Panc1 (cell line): ENCODE measurements around the gene CELF1. TPM values are rescaled to one million over a fixed set of nuclear protein-coding genes. Genes with fewer than 3 reads are reported as not detected.

Experiments used
- ATAC-seq: fragments of 200-7000 bp; cut with Tn5 transposase; 2 replicates; pipeline ENCODE4 v1.9.1; 2020; ENCODE audit warnings: mild to moderate bottlenecking, moderate library complexity
- BruUV-seq: library from RNA; stranded (reverse); fragments of 400-500 nt; replicated peaks from 2 replicates; lab custom pipeline; 2021; lab: Mats Ljungman, UMichigan
- CTCF ChIA-PET: fragments of 300-600 bp; sonication (Branson Sonifier 250); formaldehyde crosslinking; loops from one replicate; lab custom pipeline; 2022; ENCODE audit warnings: antibody characterized with exemption; lab: Charles Lee
- POLR2A ChIA-PET: fragments of 300-600 bp; sonication (Branson Sonifier 250); formaldehyde crosslinking; loops from one replicate; lab custom pipeline; 2022; ENCODE audit warnings: antibody characterized with exemption; lab: Charles Lee
- DNase-seq: peaks from one replicate; pipeline ENCODE4 v3.0.0-alpha.2; 2010; ENCODE audit warnings: low read depth, low spot score
- H3K27ac ChIP-seq: 2 replicates; pipeline ENCODE4 v1.5.1; 2011; ENCODE audit warnings: mild to moderate bottlenecking, low read length, inconsistent platforms
- H3K27me3 ChIP-seq: fragments of 200-500 bp; sonication (Bioruptor generic); 2 replicates; pipeline ENCODE4 v1.6.0; 2014; ENCODE audit warnings: low read length, inconsistent platforms; ENCODE audit not compliant: control insufficient read depth, insufficient read depth
- H3K36me3 ChIP-seq: fragments of 200-500 bp; sonication (Bioruptor generic); 2 replicates; pipeline ENCODE4 v1.5.1; 2014; ENCODE audit warnings: inconsistent platforms, mild to moderate bottlenecking, low read length, moderate library complexity; ENCODE audit not compliant: control insufficient read depth, insufficient read depth
- H3K4me1 ChIP-seq: 2 replicates; pipeline ENCODE4 v1.5.1; 2011; ENCODE audit warnings: inconsistent platforms, mild to moderate bottlenecking, low read length, moderate library complexity; ENCODE audit not compliant: control insufficient read depth, insufficient read depth
- H3K4me3 ChIP-seq, 2 experiments: 2 replicates each; pipeline ENCODE4 v1.5.1; 2011 to 2012; ENCODE audit warnings: low read depth in 2 of 2, low read length in 2 of 2, mild to moderate bottlenecking in 2 of 2, inconsistent platforms in 1 of 2, moderate library complexity in 1 of 2
- H3K9me3 ChIP-seq: fragments of 200-500 bp; sonication (Bioruptor generic); 2 replicates; pipeline ENCODE4 v1.5.1; 2014; ENCODE audit warnings: low read depth, mild to moderate bottlenecking, inconsistent platforms, low read length, moderate library complexity; ENCODE audit not compliant: control insufficient read depth, insufficient read depth
- CTCF ChIP-seq: fragments of 450-650 bp; IDR thresholded peaks from 2 replicates; pipeline ENCODE4 v1.5.1; 2017; ENCODE audit warnings: mild to moderate bottlenecking
- POLR2AphosphoS5 ChIP-seq: IDR thresholded peaks from 2 replicates; pipeline ENCODE4 v1.6.1; 2012; ENCODE audit warnings: mild to moderate bottlenecking, low read depth, low read length, moderate library complexity
- SIN3A ChIP-seq: IDR thresholded peaks from 2 replicates; pipeline ENCODE4 v1.6.1; 2012; ENCODE audit warnings: low read depth, mild to moderate bottlenecking, low read length, moderate library complexity, borderline replicate concordance; ENCODE audit not compliant: insufficient read depth
- TCF7L2 ChIP-seq: IDR thresholded peaks from 2 replicates; pipeline ENCODE4 v1.6.1; 2011; ENCODE audit warnings: mild to moderate bottlenecking, low read depth, low read length, inconsistent platforms
- in situ Hi-C: cut with HindIII; loops from 2 replicates; pipeline ENCODE4 v1.10.0; 2016; ENCODE audit warnings: low sequenced_read_pairs, low pct_unique_long_range_greater_than_20kb
- intact Hi-C: fragments of 100-400 bp; cut with micrococcal nuclease; formaldehyde crosslinking; loops from one replicate; pipeline ENCODE4 v1.10.0; 2022; ENCODE audit not compliant: unreplicated experiment
- total RNA-seq: library from RNA; stranded (reverse); gene quantifications from one replicate; pipeline ENCODE4 v1.2.1, GENCODE V29; 2021; ENCODE audit not compliant: unreplicated experiment
- TF ChIP-seq, protein P1 (sequence below), 2 experiments: IDR thresholded peaks; 2 replicates each; pipeline ENCODE4 v1.6.1; 2011 to 2012; ENCODE audit warnings: low read depth in 2 of 2, control low read depth in 1 of 2, low read length in 1 of 2, mild to moderate bottlenecking in 1 of 2, moderate library complexity in 1 of 2; ENCODE audit not compliant: insufficient read depth in 1 of 2

Gene CELF1
- total RNA-seq, 1 experiment from 2014 or later = 160 TPM

- TF ChIP-seq, protein P1, sequence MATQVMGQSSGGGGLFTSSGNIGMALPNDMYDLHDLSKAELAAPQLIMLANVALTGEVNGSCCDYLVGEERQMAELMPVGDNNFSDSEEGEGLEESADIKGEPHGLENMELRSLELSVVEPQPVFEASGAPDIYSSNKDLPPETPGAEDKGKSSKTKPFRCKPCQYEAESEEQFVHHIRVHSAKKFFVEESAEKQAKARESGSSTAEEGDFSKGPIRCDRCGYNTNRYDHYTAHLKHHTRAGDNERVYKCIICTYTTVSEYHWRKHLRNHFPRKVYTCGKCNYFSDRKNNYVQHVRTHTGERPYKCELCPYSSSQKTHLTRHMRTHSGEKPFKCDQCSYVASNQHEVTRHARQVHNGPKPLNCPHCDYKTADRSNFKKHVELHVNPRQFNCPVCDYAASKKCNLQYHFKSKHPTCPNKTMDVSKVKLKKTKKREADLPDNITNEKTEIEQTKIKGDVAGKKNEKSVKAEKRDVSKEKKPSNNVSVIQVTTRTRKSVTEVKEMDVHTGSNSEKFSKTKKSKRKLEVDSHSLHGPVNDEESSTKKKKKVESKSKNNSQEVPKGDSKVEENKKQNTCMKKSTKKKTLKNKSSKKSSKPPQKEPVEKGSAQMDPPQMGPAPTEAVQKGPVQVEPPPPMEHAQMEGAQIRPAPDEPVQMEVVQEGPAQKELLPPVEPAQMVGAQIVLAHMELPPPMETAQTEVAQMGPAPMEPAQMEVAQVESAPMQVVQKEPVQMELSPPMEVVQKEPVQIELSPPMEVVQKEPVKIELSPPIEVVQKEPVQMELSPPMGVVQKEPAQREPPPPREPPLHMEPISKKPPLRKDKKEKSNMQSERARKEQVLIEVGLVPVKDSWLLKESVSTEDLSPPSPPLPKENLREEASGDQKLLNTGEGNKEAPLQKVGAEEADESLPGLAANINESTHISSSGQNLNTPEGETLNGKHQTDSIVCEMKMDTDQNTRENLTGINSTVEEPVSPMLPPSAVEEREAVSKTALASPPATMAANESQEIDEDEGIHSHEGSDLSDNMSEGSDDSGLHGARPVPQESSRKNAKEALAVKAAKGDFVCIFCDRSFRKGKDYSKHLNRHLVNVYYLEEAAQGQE (IDR thresholded peaks at IDR 0.05; ENCODE audit: insufficient read depth in 1 of 2, low read depth in 2 of 2, low read length in 1 of 2) = no peak
- TF ChIP-seq SIN3A = peak; percentile 90; the same call in 1 of the 2 replicates
- TF ChIP-seq POLR2AphosphoS5 = peak; percentile 69
- TF ChIP-seq CTCF = no peak
- TF ChIP-seq TCF7L2 = 0 out of 2 replicates have a peak, but pooled peaks have one; percentile 33
- ChIA-PET POLR2A (no interaction called here), CTCF (no interaction called here)
- no peaks in the 10 kb centered on the region for H3K27me3 ChIP-seq
- H3K4me3 ChIP-seq = peak within 1 kb of the TSS; percentile 79 to 93
- H3K36me3 ChIP-seq = peaks cover 23% of the 10 kb centered on the region
- in situ Hi-C loops = no loop called here
- intact Hi-C loops = no loop called here
- BruUV-seq = no TSS peak
- peaks cover 8% of the 10 kb centered on the region for H3K4me1 ChIP-seq
- H3K27ac ChIP-seq = peak within 1 kb of the TSS; percentile 92
- peak; percentile 95 for ATAC-seq
- no peaks in the 10 kb centered on the region for H3K9me3 ChIP-seq
- peak; percentile 83 for DNase-seq
Measured at GRCh38 chr11:47426062-47426956, 126.6 kb downstream of the CELF1 start, which contains the start of gene PSMC3. Gene PSMC3 (minus strand): TSS chr11:47426439. CDS start chr11:47426279, 160 bp downstream.

- TF ChIP-seq, protein P1 (IDR thresholded peaks at IDR 0.05; ENCODE audit: insufficient read depth in 1 of 2, low read depth in 2 of 2, low read length in 1 of 2) = no peak
- no peak for TF ChIP-seq SIN3A
- no peak for TF ChIP-seq TCF7L2
- intact Hi-C loops = no loop called here
- no peaks in the 10 kb centered on the region for H3K27me3 ChIP-seq
- POLR2A ChIA-PET = no interaction called here
- no peaks in the 10 kb centered on the region for H3K9me3 ChIP-seq
- DNase-seq (no peak), ATAC-seq (no peak)
- H3K4me3 ChIP-seq = peak overlapping the region; percentile 79 to 93
- CTCF ChIA-PET = no interaction called here
- TSS peak; percentile 90 for BruUV-seq
- peaks cover 23% of the 10 kb centered on the region for H3K36me3 ChIP-seq
- in situ Hi-C loops = no loop called here
- H3K27ac ChIP-seq = peak overlapping the region; percentile 92
- H3K4me1 ChIP-seq = peaks cover 8% of the 10 kb centered on the region
Measured at GRCh38 chr11:47425611-47426010, 127.3 kb downstream of the CELF1 start.
